HepG2 (cell line): Measurements from ENCODE around the gene IL15RA. TPM values are rescaled to one million over a fixed set of nuclear protein-coding genes. Genes with fewer than 3 reads are reported as not detected.

Source experiments
- ATAC-seq: fragments of 200-7000 bp; cut with Tn5 transposase; 3 replicates; pipeline ENCODE4 v1.9.1; 2020; ENCODE audit warnings: mild to moderate bottlenecking, moderate library complexity
- BruUV-seq: library from RNA; stranded (reverse); fragments of 400-500 nt; replicated peaks from 2 replicates; lab custom pipeline; 2021; lab: Mats Ljungman, UMichigan
- CTCF ChIA-PET: fragments of 300-600 bp; formaldehyde crosslinking; extraction: SDS; loops from one replicate; lab custom pipeline; 2021; ENCODE audit warnings: low total read pairs, inconsistent platforms, low intra/inter-chr PET ratio; lab: Yijun Ruan, JAX
- POLR2A ChIA-PET: fragments of 350-600 bp; sonication (Branson Sonifier 250); formaldehyde crosslinking; loops from one replicate; lab custom pipeline; 2020; ENCODE audit warnings: antibody characterized with exemption, inconsistent platforms; lab: Yijun Ruan, JAX
- DNase-seq: peaks from one replicate; pipeline ENCODE4 v3.0.0-alpha.2; 2015; ENCODE audit warnings: low spot score
- FAIRE-seq: peaks from 3 replicates; lab custom pipeline; 2011; peaks lifted over from hg19 to GRCh38; lab: Jason Lieb, UNC
- H2AFZ ChIP-seq: one replicate; pipeline ENCODE4 v1.6.1; 2011; ENCODE audit warnings: low read length, inconsistent platforms
- H3K27ac ChIP-seq: fragments of 300-600 bp; 3 replicates; pipeline ENCODE4 v1.8.0; 2011; ENCODE audit warnings: mixed run types, mild to moderate bottlenecking, mixed read lengths, low read length, inconsistent platforms; ENCODE audit not compliant: insufficient read depth; ENCODE audit errors: extremely low read length
- H3K27me3 ChIP-seq, 2 experiments: fragments of 200-600 bp in 1 of 2; 2 replicates in 1 of 2; 3 replicates in 1 of 2; pipeline versions ENCODE4 v1.6.0 to v1.8.0; 2011; ENCODE audit warnings: low read length in 2 of 2, mild to moderate bottlenecking in 2 of 2, moderate library complexity in 2 of 2, inconsistent platforms in 1 of 2; ENCODE audit not compliant: insufficient read depth in 2 of 2, control insufficient read depth in 1 of 2
- H3K36me3 ChIP-seq, 2 experiments: fragments of 200-600 bp in 1 of 2; replicated peaks in 1 of 2; 2 replicates in 1 of 2; 3 replicates in 1 of 2; pipeline versions ENCODE4 v1.5.1 to v1.8.0; 2011; ENCODE audit warnings: low read length in 2 of 2, inconsistent platforms in 1 of 2; ENCODE audit not compliant: insufficient read depth in 2 of 2, control insufficient read depth in 1 of 2
- H3K4me1 ChIP-seq: 2 replicates; pipeline ENCODE4 v1.5.1; 2012; ENCODE audit warnings: low read length, inconsistent platforms; ENCODE audit not compliant: insufficient read depth
- H3K4me2 ChIP-seq: 2 replicates; pipeline ENCODE4 v1.6.0; 2011; ENCODE audit warnings: low read depth, low read length, inconsistent platforms
- H3K4me3 ChIP-seq, 3 experiments: fragments of 200-600 bp in 1 of 3; sonication (generic), shearing (Covaris generic) in 1 of 3; replicated peaks in 1 of 3; 2 replicates each; pipeline ENCODE4 v1.5.1; 2011 to 2016; ENCODE audit warnings: low read length in 3 of 3, inconsistent platforms in 2 of 3, low read depth in 2 of 3, mild to moderate bottlenecking in 2 of 3, control low read depth in 1 of 3, mixed read lengths in 1 of 3; ENCODE audit not compliant: insufficient read depth in 1 of 3
- H3K79me2 ChIP-seq: one replicate; pipeline ENCODE4 v1.6.1; 2011; ENCODE audit warnings: low read length, inconsistent platforms; ENCODE audit not compliant: insufficient read depth
- H3K9ac ChIP-seq: 2 replicates; pipeline ENCODE4 v1.6.0; 2011; ENCODE audit warnings: mild to moderate bottlenecking, low read depth, low read length, inconsistent platforms; ENCODE audit not compliant: insufficient read depth
- H3K9me3 ChIP-seq: 2 replicates; pipeline ENCODE4 v1.5.1; 2012; ENCODE audit warnings: mild to moderate bottlenecking, low read length
- H4K20me1 ChIP-seq: 2 replicates; pipeline ENCODE4 v1.6.0; 2011; ENCODE audit warnings: inconsistent platforms, mild to moderate bottlenecking, low read length, moderate library complexity; ENCODE audit not compliant: insufficient read depth
- USF2 ChIP-seq, 2 experiments: sonication (generic) in 1 of 2; formaldehyde crosslinking in 1 of 2; IDR thresholded peaks; 2 replicates each; pipeline versions ENCODE4 v1.5.1 to v1.6.1; 2011 to 2020; ENCODE audit warnings: borderline replicate concordance in 1 of 2, low read depth in 1 of 2, low read length in 1 of 2, mild to moderate bottlenecking in 1 of 2, missing genetic modification reagents in 1 of 2, moderate library complexity in 1 of 2
- ZNF30 ChIP-seq: sonication (generic); formaldehyde crosslinking; IDR thresholded peaks from 2 replicates; pipeline ENCODE4 v1.5.0; 2020; ENCODE audit warnings: mild to moderate bottlenecking, missing genetic modification reagents
- ZNF615 ChIP-seq: sonication (generic); formaldehyde crosslinking; IDR thresholded peaks from 2 replicates; pipeline ENCODE4 v1.5.0; 2020; ENCODE audit warnings: mild to moderate bottlenecking, missing genetic modification reagents, borderline replicate concordance
- WGBS: methylation state at CpG from one replicate; pipeline ENCODE4 v1.1.6; 2017; ENCODE audit warnings: low lambda C conversion rate; 5-methylcytosine and 5-hydroxymethylcytosine counted together
- in situ Hi-C: cut with HindIII; loops from 2 replicates; pipeline ENCODE4 v1.10.0; 2017; ENCODE audit warnings: low pct_unique_long_range_greater_than_20kb; ENCODE audit not compliant: extremely low pct_ligation_motif_present
- intact Hi-C: fragments of 100-400 bp; cut with micrococcal nuclease; formaldehyde crosslinking; loops from one replicate; pipeline ENCODE4 v1.10.0; 2022; ENCODE audit not compliant: unreplicated experiment
- polyA plus RNA-seq, 8 experiments: library from polyadenylated mRNA; depleted of rRNA in 3 of 8; stranded (reverse) in 7 of 8; unstranded in 1 of 8; fragments of >200 nt; fragmentation: Illumina TruSeq in 4 of 8; extraction: Trizol in 4 of 8; gene quantifications; 2 replicates each; pipeline versions ENCODE4 v1.2.1 to v1.2.3, GENCODE V29; 2011 to 2016; ENCODE audit warnings: low read depth in 4 of 8, missing spikeins in 1 of 8, mixed read lengths in 1 of 8; ENCODE audit not compliant: insufficient read depth in 1 of 8
- total RNA-seq, 5 experiments: library from RNA; depleted of rRNA; stranded (reverse); fragments of >200 nt; fragmentation: Illumina TruSeq; extraction: Trizol; gene quantifications; 2 replicates each; pipeline ENCODE4 v1.2.3, GENCODE V29; 2016; ENCODE audit warnings: low read depth in 1 of 5

Gene IL15RA
- total and polyA plus RNA-seq, 2 of the 13 experiments (the other 11 are each of a cell fraction or from before 2014, with no cell fraction given), result 0.53 to 0.77 TPM

GRCh38 chr10:6006991-6007390, 29.6 kb upstream of the IL15RA start:
- H3K9me3 ChIP-seq, result no peaks in the 10 kb centered on the region
- BruUV-seq, result no TSS peak
- DNase-seq (no peak), FAIRE-seq (no peak)
- no peaks in the 10 kb centered on the region for H3K4me1 ChIP-seq
- intact Hi-C loops, result no loop called here
- H3K36me3 ChIP-seq, result no peaks in the 10 kb centered on the region
- TF ChIP-seq USF2 (IDR thresholded peaks at IDR 0.05; ENCODE audit: low read depth, low read length) (no peak), USF2 (CRISPR knock-in tag; IDR thresholded peaks at IDR 0.05; ENCODE audit: borderline replicate concordance) (no peak), ZNF615 (CRISPR knock-in tag) (no peak)
- TF ChIP-seq, all 625 proteins: peak for 0
- POLR2A ChIA-PET, result no interaction called here
- H3K4me2 ChIP-seq, result no peak overlapping the region
- H3K27ac ChIP-seq, result no peak overlapping the region
- peaks cover 2 to 27% of the 10 kb centered on the region in 2 experiments; a peak in 4 of 5 replicates for H3K27me3 ChIP-seq
- no peak overlapping the region for H3K9ac ChIP-seq
- no peak for ATAC-seq
- CTCF ChIA-PET, result no interaction called here
- H3K79me2 ChIP-seq, result no peaks in the 10 kb centered on the region
- WGBS, result 41% methylated on average over 1 of the region's 1 CpG
- in situ Hi-C loops, result no loop called here
- no peak overlapping the region for H3K4me3 ChIP-seq
- H2AFZ ChIP-seq, result no peak overlapping the region
- H4K20me1 ChIP-seq, result no peaks in the 10 kb centered on the region

GRCh38 chr10:6006546-6006945, 29.2 kb upstream of the IL15RA start:
- Histone ChIP-seq H3K36me3 (no peaks in the 10 kb centered on the region), H3K27ac (no peak overlapping the region), H3K4me2 (no peak overlapping the region), H2AFZ (no peak overlapping the region), H3K79me2 (no peaks in the 10 kb centered on the region), H4K20me1 (no peaks in the 10 kb centered on the region), H3K4me1 (no peaks in the 10 kb centered on the region), H3K27me3 (peaks cover 2 to 24% of the 10 kb centered on the region in 2 experiments; a peak in 4 of 5 replicates), H3K9me3 (no peaks in the 10 kb centered on the region), H3K4me3 (no peak overlapping the region), H3K9ac (no peak overlapping the region)
- intact Hi-C loops (no loop called here), in situ Hi-C loops (no loop called here)
- TF ChIP-seq ZNF30 (CRISPR knock-in tag), result no peak
- ATAC-seq, result no peak
- FAIRE-seq, result no peak
- WGBS, result 0% methylated on average over 3 of the region's 3 CpGs
- BruUV-seq, result no TSS peak
- ChIA-PET CTCF (no interaction called here), POLR2A (no interaction called here)
- DNase-seq, result no peak
